ENCODE data around the gene ARHGEF3.

The ARHGEF3 gene

DNA sequence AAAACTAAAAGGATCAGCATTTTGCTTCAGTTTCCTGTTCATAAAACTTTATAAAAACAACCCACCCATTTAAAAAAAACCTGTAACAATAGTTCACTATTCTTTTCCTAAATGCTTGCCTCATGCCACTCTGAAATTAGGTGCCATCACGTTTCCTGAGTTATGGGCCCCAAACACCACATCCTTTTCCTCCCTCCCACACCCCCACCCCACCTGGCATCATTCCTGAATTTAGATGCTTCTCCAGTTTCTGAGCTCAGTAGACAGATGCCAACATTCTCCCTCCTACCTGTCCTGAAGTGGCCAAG is 11.9 kb upstream of the ARHGEF3 start:
- no peak for DNase-seq (ENCODE audit: low read depth)
- TF ChIP-seq CTCF (IDR thresholded peaks at IDR 0.05; ENCODE audit: low read depth, low read length, missing control alignments), result no peak
- in situ Hi-C loops (cut with HindIII; ENCODE audit: low sequenced_read_pairs), result no loop called here
- H3K4me3 ChIP-seq (ENCODE audit: low read depth, low read length), result no peak overlapping the region

DNA sequence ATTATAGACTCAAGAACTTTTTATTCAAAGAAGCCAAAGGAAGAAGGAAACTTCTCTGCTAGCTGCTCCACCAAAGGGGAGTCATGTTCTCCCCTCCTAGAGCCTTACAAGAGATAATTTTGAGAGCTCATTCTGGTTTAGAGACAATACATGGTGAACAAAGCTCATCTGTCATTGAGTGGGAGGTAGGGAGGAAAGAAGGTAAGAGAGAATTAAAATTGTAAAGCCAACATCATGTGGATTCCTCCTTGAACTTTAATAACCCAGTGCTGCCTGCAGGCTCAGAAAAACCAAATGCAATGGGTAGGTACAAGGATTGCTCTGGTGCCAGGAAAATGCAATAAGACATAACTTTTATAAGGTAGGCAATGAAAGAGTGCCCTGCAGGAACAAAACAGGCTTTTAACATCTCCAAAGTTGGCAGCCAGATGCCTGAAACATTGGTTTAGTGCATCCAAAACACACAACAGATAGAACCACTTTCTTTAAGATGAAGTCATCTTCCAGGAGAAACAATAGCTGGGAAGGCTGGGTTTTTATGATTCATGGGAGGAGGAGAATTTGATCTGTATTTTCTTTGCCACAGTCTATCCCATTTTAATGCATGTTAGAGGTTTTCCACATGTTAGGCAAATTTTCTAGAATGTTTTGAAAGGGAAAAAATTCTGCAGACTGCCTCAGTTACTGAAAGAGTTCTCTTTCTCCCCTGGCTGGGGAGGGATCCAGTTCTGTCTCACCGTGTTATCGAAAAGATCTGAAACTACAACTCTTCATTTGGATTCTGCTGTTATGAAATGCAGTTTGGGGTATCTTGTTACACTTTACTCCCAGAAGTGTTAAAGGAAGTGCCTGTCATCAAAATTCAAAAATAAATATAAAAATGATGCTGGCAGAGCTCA is 11.3 kb upstream of the ARHGEF3 start:
- no peak for TF ChIP-seq CTCF (IDR thresholded peaks at IDR 0.05; ENCODE audit: low read depth, low read length, missing control alignments)
- in situ Hi-C loops (cut with HindIII; ENCODE audit: low sequenced_read_pairs), result no loop called here
- H3K4me3 ChIP-seq (ENCODE audit: low read depth, low read length), result no peak overlapping the region
- DNase-seq (ENCODE audit: low read depth), result peak; percentile 36

GRCh38 chr3:56811546-56812202 is 9.9 kb upstream of the ARHGEF3 start:
- TF ChIP-seq CTCF (IDR thresholded peaks at IDR 0.05; ENCODE audit: low read depth, low read length, missing control alignments), result no peak
- no peak overlapping the region for H3K4me3 ChIP-seq (ENCODE audit: low read depth, low read length)
- in situ Hi-C loops (cut with HindIII; ENCODE audit: low sequenced_read_pairs), result no loop called here
- no peak for DNase-seq (ENCODE audit: low read depth)

GRCh38 chr3:56810577-56811545 is 9.1 kb upstream of the ARHGEF3 start:
- in situ Hi-C loops (cut with HindIII; ENCODE audit: low sequenced_read_pairs), result no loop called here
- H3K4me3 ChIP-seq (ENCODE audit: low read depth, low read length), result no peak overlapping the region
- no peak for DNase-seq (ENCODE audit: low read depth)
- TF ChIP-seq CTCF (IDR thresholded peaks at IDR 0.05; ENCODE audit: low read depth, low read length, missing control alignments), result no peak

GRCh38 chr3:56806407-56806806 is 4.7 kb upstream of the ARHGEF3 start:
- no peak for DNase-seq (ENCODE audit: low read depth)
- in situ Hi-C loops (cut with HindIII; ENCODE audit: low sequenced_read_pairs), result no loop called here
- no peak overlapping the region for H3K4me3 ChIP-seq (ENCODE audit: low read depth, low read length)
- no peak for TF ChIP-seq CTCF (IDR thresholded peaks at IDR 0.05; ENCODE audit: low read depth, low read length, missing control alignments)

GRCh38 chr3:56802790-56803189 is 1.0 kb upstream of the ARHGEF3 start:
- TF ChIP-seq CTCF (IDR thresholded peaks at IDR 0.05; ENCODE audit: low read depth, low read length, missing control alignments), result no peak
- no peak for DNase-seq (ENCODE audit: low read depth)
- in situ Hi-C loops (cut with HindIII; ENCODE audit: low sequenced_read_pairs), result no loop called here
- no peak overlapping the region for H3K4me3 ChIP-seq (ENCODE audit: low read depth, low read length)
